ENCODE measurements around the gene SYCE3.

Gene SYCE3

DNA sequence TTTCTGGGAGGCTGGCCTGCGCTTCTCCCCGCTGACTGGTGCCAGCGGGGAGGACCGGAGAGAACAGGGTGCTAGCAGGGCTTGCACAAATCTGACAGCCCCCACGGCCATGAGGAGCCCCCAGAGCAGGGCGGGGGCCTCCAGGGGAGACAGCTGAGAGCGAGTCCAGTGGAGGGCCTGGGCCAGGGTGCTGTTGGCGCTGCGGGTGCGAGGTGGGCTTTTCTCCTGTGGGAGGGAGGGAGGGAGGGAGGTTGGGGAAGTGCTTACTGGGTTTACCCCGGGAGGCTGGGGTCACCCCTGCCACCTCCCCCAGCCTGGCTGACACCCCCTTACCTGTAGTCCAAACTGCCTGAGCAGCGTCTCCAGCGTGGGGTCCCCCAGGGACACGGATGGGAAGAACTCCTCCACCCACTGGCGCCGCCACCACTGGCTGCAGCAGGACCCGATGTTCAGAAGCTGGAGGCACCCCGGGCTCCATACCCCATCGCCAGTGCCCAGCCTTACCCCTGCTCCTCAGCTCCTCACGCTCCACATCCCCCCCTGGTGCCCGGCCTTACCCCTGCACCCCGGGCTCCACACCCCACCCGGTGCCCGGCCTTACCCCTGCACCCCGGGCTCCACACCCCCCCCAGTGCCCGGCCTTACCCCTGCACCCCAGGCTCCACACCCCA, 59.1 kb downstream of the SYCE3 start:
- Histone ChIP-seq H3K36me3 (ENCODE audit: insufficient read depth, low read length) (no peaks in the 10 kb centered on the region), H3K4me3 (ENCODE audit: low read depth, low read length) (no peak overlapping the region), H3K79me2 (ENCODE audit: control insufficient read depth, insufficient read depth, low read length, unreplicated experiment) (peaks cover 19% of the 10 kb centered on the region), H3K27ac (ENCODE audit: low read depth, low read length) (no peak overlapping the region), H2AFZ (ENCODE audit: low read length, unreplicated experiment) (no peak overlapping the region), H3K27me3 (ENCODE audit: insufficient read depth, low read length) (no peaks in the 10 kb centered on the region), H3K4me1 (ENCODE audit: control insufficient read depth, insufficient read depth, low read length, unreplicated experiment) (peaks cover 3% of the 10 kb centered on the region)

DNA sequence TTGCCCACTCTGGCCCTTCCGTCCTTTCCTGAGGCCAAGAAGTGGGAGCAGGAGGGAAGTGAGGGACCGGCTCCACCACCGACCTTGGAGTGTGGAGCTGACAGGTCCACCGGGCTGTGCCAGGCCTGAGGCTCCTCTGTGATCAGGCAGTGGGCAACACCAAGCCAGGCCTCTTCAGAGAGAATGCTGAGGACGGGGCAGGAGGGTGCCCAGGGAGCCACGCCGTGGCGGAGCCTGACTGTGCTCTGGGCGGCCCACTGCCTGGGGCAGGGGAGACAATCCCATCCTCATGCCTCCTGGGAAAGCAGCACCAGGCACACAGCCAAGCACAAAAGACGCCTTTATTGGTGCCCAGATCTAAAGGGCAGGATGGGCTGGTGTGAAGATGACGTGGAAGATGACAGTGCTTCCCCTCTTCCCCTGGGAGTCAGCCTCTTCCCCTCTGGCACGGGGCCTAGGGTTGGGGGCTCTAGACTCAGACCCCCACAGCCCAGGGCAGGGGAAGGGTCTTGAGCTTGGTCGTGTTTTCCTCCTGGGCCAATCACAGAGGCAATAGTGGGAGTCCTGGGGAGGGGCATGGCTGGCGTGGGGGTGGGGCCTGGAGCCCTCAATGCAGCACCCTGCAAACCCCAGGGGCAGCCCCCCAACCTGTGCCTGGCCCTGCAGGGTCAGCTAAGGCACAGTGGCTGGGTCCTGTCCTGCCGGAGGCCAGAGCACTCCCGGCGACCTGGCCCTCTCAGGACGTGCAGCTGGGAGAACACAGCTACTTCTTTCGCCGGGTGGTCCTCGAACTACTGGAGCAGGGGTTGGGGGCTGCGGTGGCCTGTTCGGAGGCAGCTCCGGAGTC, 59.9 kb downstream of the SYCE3 start:
- peaks cover 3% of the 10 kb centered on the region for H3K4me1 ChIP-seq (ENCODE audit: control insufficient read depth, insufficient read depth, low read length, unreplicated experiment)
- H2AFZ ChIP-seq (ENCODE audit: low read length, unreplicated experiment), result no peak overlapping the region
- no peaks in the 10 kb centered on the region for H3K36me3 ChIP-seq (ENCODE audit: insufficient read depth, low read length)
- peaks cover 17% of the 10 kb centered on the region for H3K79me2 ChIP-seq (ENCODE audit: control insufficient read depth, insufficient read depth, low read length, unreplicated experiment)
- H3K27me3 ChIP-seq (ENCODE audit: insufficient read depth, low read length), result no peaks in the 10 kb centered on the region
- H3K4me3 ChIP-seq (ENCODE audit: low read depth, low read length), result no peak overlapping the region
- no peak overlapping the region for H3K27ac ChIP-seq (ENCODE audit: low read depth, low read length)

DNA sequence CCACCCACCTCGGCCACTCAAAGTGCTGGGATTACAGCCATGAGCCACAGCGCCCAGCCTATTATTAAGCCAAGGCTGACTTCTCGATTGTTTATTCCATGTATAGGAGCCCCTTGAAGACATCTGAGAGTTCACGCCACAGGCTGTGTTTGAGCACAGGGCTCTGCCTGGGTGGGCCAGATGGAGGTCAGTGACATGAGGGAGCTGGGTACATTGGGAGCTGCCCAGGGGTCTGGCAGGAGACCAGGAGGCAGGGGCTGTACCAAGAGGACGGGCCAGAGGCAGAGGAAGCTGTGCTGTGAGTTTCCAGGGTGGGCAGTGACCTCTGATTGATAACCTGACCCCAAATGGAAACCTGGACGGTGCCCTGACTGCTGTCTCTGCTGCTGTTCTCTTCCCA, 60.6 kb downstream of the SYCE3 start:
- no peak overlapping the region for H2AFZ ChIP-seq (ENCODE audit: low read length, unreplicated experiment)
- no peaks in the 10 kb centered on the region for H3K27me3 ChIP-seq (ENCODE audit: insufficient read depth, low read length)
- H3K36me3 ChIP-seq (ENCODE audit: insufficient read depth, low read length), result no peaks in the 10 kb centered on the region
- H3K79me2 ChIP-seq (ENCODE audit: control insufficient read depth, insufficient read depth, low read length, unreplicated experiment), result peaks cover 14% of the 10 kb centered on the region
- no peak overlapping the region for H3K27ac ChIP-seq (ENCODE audit: low read depth, low read length)
- peaks cover 3% of the 10 kb centered on the region for H3K4me1 ChIP-seq (ENCODE audit: control insufficient read depth, insufficient read depth, low read length, unreplicated experiment)
- no peak overlapping the region for H3K4me3 ChIP-seq (ENCODE audit: low read depth, low read length)

Measured in ACC112 (cell line).